ENCODE data around the gene MIGA2.
"Not testable (repeated sequence)": the region's sequence is repeated elsewhere in the genome, so short reads cannot be mapped to it uniquely, and the experiment has no call there.

The MIGA2 gene

DNA sequence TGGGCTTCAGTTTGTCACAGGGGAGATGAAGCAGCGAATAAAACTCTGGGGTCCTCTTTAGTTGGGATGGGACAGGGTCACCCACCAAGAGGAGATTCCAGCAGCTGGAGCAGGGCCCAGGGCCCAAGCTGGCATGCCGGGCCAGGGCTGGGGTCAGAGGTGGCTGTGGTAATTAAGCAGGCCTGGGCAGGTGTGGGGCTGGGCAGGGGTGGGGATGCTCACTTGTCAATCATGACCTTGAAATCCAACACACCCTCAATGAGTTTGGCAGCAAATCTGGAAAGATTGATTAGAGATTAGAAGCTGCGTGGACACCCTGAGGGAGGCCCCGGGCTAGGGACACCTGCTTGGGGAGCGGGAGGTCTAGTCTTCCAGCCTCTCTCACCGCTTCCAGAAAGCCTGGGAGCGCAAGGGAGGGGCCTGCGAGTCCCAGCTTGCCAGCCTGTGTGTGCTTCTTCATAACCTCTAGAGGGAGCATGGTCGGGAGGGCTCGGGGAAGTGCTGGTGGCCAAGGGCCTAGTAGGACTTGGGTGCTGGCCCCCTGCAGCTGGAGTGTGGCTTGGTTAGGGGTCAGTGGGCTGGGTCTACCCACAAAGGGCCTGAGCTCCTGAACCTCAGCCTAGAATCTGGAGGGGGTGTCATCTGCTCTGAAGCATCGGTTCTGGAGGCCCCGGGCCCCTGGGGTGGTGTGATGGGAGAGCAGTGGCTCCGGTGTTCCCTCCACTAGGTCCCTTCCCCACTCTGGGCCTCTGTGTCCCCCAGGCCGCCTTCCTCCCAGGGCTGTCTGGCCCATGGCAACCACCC lies 66.6 kb downstream of the MIGA2 start:
- DNase-seq (ENCODE audit: low spot score) = peak; percentile 71

DNA sequence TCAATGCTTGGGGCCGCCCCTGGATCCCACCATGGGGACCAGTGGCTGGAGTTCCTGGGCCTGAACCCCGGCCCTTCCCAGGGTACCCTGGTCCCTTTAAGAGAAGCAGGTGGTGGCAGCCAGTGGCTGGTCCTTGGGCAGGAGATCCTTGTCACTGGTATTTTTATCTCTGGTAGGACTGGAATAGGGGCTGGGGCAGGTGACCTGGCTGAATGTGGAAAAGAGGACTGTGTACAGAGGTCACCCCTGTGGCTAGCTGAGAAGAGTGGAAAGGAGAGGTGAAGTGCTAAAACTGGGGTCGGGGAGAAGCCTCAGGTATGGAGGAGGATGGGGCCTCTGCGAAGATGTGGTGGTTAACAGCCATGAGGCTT lies 67.2 kb downstream of the MIGA2 start:
- DNase-seq (ENCODE audit: low spot score) = no peak

DNA sequence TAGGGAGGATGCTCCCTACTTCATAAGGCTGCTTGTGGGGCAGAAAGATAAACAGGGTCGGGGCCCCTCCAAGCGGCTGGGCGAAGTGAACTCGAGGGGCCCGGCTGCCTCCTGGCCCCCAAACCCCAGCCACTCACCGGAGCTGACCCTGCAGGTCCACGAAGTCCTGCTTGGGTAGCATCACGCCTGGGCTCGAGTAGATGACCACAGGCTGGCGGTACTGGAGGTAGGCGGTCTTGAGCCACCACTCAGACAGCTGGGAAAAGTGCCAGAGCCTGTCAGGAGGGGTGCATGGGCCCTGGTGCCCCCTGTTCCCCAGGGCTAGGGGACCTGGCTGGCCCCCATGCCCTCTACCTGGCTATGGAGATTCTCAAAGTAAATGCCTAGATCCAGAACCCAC lies 67.6 kb downstream of the MIGA2 start:
- no peak for DNase-seq (ENCODE audit: low spot score)

DNA sequence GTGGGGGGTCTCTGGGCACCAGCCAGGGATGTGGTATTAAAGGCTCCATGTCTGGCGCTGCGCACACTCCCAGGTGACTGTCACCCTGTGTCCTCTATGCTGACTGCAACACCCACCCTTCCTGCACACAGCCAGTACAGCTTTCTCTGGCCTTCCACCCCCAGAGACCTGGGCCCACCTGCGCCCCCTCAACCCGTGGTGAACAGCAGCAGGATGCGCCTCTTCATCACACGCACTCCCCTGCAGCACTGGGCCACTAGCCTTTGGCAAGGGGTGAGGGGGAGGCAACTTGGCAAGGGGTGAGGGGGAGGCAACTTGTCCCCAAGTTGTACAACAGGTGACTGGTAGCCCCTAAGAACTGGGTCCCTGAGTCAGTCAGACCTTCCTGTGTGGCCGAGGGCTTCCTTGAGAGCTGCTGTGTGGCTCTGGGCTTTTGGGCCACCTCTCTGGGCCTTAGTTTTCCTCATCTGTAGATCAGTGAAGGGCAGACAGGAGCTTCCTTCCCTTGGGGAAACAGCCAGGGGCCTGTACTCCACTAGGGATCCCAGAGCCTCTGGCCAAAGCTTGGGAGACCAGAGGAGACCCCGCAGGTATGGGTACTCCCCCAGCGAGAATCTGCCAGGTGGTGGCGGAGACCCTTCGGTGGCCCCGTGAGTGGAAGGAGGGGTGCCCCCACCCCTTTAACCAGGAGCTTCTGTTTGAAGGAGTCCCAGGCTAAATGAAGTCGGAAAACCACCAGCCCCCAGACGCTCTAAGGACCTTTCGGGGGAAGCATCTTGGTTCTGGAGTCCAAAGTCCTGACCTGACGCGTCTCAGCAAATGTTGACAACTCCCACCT lies 69.7 kb downstream of the MIGA2 start:
- no peak for DNase-seq (ENCODE audit: low spot score)

DNA sequence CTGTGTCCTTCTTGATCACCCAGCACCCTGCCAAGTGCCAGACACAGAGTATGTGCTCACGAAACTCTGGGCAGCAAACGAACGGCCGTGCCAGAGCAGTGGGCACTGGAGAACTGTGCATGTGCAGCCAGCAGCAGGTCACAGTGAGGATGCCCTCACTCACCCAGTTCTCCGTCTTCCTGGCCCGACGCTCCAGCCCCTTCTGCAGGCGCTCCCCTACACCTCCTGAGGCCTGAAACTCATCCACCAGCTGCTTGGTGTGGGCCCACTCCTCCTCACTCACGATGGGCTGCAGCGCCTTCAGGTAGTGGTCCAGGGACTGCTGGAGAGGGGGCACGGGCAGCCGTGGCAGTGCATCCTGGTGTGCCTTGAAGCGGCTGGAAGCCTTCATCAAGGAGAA lies 71.2 kb downstream of the MIGA2 start:
- no peak for DNase-seq (ENCODE audit: low spot score)

DNA sequence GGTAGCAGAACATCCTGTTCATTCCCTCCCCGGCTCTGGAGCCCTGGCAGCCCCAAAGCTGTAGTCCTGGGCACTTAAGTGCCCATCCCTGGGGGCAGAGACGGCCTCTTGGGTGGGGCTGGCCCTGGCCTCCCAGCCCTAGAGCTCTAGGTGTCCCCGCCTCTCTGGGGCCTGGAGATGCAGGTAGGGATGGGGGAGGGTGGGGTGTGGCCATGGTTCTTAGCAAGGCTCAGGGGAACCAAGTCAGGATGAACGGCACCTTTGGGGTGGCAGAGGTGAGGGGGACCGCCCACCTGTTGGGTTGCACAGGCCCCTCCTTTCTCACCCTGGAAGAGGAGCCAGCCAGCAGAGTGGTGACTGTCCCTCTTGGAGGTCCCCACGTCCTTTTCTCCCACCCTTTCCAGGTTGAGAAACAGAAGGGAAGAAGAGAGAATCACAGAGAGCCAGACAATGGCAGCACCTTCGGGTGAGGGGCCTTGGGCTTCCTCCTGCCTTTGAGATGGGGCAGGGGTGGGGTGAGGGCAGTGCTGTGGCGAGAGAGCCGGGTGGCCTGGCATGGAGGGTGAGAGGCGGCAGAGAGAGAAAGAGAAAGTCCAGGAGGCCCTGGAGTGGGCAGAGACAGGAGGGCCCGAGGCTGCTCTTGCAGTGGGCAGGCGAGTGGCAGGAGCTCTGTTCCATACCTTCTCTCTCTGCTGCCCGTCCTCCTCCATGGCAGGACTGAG lies 71.8 kb downstream of the MIGA2 start:
- no peak for DNase-seq (ENCODE audit: low spot score)

DNA sequence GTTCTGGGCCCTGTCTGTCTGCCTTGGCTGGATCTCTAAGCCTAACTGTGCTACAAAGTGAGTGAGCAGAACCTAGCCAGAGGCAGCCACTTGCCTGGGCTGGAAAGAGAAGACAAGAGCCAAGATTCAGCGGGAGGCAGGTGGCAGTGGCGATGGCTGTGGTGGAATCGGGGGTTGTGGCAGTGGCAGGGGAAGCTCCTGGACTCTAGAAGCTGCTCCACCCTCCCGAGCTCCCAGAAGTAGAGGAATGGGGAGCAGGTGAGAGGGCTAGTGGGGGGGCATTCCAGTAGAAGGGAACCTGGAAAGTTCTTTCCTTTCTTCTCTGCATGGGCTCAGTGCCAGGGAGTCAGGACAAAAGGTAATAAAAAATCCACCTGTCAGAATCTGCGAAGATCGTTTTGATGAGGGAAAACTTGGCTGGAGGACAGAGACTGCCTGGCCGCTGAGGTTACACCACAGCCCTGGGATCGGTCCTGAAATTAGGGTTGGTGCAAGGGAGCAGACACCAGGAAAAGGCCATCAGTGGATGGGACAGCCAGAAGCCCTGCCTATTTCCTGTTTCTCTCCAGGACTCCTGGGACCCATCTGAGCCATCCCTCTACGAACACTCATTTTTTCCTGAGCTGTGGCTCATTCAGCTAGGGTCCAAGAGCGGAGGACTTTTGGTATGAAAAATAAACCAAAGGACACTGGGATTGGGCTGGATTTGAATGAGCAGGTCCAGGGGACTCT lies 72.5 kb downstream of the MIGA2 start:
- DNase-seq (ENCODE audit: low spot score) = no peak

DNA sequence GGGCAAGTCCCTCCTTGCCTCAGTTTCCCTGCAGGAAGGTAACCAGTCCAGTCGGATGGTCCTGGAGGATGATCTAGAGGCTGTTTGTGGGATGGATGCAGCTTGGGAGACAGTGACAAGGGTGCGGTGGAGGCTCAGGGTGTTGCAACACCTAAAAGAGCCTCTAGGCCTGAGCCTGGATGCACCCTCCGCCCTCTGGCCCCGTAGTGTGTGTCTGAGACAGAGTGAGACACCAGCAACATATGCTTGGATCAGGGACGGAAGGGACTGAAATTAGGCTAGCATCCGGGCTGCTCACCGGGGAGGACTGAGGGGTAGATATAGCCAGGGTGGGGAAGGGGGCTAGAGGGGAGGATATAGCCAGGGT lies 73.1 kb downstream of the MIGA2 start:
- DNase-seq (ENCODE audit: low spot score) = peak; percentile 42

DNA sequence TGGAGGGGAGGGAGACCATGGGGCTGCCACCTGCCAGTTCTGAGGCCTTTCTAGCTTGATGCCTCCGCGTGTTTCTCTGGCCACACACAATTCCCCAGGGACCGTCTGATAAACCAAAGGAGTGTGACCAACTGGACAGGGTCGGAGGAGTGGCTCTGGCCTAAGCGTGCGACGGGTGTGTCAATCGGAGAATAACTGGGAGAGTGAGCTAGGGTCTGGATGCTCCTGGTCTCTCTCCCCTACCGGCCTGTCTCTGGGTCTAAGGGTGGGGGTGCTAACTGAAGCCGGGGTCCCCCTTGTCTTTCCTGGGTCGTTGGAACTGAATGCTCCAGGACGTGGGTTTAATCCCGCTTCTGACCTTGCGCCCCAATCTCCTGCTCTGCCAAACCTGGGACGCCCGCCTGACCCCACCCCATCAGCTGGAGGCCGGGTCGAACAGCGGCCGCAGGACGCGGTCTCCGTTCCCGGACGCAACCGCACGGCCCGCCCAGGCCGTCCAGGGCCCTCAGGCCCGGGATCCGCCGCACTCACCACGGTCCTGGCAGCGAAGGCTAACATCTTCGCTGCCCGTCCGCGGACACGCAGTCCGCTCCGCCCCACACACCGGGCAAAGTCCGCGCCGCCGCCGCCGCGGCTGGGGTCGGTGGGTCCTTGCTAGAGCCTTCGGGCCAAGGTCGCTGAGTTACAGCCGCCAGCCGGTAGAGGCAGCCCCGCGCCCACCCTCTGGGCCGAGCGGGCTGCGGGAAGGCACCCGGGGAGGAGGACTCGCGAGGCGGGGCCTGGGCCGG lies 73.7 kb downstream of the MIGA2 start:
- DNase-seq (ENCODE audit: low spot score) = peak; percentile 79

DNA sequence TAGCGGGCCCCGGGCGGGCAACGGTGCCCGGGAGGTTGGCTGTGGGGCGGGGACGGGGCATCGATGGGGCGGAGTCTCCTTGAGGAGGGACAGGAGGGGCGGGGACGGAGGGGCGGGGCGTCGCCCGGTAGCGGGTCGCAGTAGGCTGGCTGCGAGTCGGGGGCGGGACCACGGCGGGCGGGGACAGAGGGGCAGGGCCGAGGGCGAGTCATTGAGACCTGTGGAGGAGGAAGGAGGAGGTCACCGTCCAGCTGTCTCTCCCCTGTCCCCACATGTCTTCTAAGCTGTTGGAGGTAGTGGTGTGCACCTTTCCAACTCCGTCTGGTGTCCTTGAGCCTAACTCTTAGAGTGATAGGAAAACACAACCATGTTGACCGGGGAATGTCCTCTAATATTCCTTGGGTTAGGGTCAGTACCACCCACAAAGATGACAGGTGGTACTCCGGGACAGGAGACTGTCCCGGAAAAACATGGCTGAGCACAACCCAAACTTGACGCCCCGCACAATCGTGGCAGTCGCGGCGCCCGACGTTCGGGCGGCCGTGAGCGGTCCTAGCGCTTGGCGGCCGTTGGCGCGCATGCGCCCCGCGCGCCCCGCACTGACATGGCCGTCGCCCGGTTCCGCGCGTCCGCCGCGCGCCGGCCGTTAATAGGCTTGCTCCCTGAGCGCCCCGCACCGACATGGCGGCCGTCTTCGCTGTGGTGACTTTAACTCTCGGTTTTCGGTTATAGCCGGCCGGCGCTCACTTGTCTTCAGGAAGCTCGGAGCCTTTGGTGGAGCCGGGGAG lies 74.5 kb downstream of the MIGA2 start, which contains the start of the genes CRAT and PTPA:
TSS of gene CRAT (minus strand) at position 54 of the 788 bp plus-strand sequence. CDS start 284 bp downstream, outside the sequence.
TSS of gene PTPA (plus strand) at position 676 of the 788 bp plus-strand sequence. CDS start 186 bp downstream, outside the sequence.
- peak; percentile 99 for DNase-seq (ENCODE audit: low spot score)

DNA sequence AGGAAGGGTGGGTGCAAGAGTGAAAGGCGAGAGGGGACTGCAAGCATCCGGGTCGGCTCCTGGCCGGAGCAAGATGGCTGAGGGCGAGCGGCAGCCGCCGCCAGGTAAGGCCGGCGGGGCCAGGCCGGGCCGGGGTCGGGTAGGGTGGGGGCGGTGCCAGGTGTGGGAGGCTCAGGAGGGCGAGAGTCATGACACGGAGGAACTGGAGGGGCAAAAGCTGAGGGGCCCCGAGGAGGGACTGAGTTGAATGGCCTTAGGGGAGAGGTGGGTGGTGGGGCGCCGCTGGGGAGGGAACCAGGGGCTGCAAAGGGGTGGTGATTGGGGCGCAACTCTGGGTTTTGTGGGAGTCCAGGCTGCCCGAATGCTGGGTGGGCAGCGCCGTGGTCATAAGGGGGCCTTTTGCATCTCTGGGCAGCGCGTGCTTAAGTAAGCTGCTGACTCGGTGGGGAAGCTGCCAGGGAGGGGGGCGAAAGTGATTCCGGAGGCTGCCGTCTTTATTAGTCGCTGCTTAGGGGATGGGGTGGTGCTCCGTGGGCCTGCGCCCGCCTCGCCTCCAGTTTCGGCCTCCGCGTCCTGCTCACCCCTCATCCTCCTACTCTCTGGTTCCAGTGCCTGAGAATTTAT lies 75.2 kb downstream of the MIGA2 start:
- peak; percentile 63 for DNase-seq (ENCODE audit: low spot score)

DNA sequence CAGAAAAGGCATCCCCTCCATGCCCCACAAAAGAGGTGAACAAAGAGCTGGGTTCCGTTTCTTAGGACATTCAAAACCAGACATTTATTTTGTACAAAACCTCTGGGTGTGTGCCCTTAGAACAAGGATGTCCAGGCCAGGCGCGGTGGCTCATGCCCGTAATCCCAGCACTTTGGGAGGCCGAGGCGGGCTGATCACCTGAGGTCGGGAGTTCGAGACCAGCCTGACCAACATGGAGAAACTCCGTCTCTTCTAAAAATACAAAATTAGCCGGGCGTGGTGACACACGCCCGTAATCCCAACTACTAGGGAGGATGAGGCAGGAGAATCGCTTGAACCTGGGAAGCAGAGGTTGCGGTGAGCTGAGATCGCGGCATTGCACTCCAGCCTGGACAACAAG lies 76.1 kb downstream of the MIGA2 start:
- not testable (repeated sequence) for DNase-seq (ENCODE audit: low spot score)

DNA sequence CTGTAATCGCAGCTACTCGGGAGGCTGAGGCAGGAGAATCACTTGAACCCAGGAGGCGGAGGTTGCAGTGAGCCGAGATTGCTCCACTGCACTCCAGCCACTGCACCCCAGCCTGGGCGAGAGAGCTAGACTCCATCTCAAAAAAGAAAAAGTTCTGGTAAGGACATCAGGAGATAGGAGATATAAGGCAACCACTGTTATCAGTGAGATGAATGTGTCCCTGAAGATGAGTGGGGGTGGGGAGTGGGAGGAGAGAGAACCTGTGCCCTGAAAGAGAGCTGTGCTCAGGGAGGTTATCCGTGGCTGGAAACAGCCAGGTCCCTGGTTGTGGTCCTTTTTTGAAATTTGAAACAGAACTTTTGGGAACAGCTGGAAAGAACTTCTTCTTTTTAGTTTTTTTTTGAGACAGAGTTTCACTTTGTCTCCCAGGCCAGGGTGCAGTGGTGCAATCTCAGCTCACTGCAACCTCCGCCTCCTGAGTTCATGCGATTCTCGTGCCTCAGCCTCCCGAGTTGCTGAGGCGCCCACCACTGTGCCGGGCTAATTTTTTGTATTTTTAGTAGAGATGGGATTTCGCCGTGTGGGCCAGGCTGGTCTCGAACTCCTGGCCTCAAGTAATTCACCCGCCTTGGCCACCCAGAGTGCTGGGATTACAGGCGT lies 77.3 kb downstream of the MIGA2 start:
- DNase-seq (ENCODE audit: low spot score) = no peak

DNA sequence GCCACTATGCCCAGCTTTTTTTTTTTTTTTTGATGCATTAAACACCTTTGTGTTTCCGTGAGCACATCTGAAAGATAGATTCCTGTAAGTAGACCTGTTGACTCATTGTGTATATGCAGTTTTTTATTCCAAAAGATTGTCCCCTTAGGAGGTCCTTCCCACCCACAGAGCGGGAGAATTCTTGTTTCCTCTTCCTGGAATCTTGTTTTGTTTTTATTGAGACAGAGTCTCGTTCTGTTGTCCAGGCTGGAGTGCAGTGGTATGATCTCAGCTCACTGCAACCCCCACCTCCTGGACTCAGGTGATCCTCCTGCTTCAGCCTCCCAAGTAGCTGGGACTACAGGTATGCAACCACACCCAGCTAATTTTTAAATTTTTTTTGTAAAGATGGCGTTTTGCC lies 82.4 kb downstream of the MIGA2 start:
- DNase-seq (ENCODE audit: low spot score) = no peak

DNA sequence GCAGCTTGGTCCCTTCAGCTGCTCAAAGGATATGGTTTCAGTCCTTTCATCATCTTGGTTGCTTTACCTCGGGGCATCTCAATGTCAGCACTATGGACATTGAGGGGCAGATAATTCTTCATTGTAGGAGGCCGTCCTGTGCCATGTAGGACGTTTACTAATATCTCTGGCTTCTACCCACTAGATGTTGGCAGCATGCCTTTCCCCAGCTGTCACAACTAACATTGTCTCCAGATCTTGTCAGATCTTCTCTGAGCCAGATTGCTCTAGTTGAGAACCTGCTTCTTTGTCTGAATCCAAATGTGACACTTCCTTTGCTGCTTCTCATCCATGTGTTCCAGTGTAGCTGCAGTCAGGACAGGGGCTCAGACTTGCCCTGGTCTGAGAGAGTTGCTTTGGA lies 85.1 kb downstream of the MIGA2 start:
- no peak for DNase-seq (ENCODE audit: low spot score)

Measured in hepatic stellate cell (primary cell).